Measurements from ENCODE around the gene SORT1.

SORT1 gene

GRCh38 chr1:109327285-109327684 lies 70.4 kb downstream of the SORT1 start:
- H3K4me3 ChIP-seq (ENCODE audit: low read depth, low read length) = no peak overlapping the region
- no peak for TF ChIP-seq CTCF (IDR thresholded peaks at IDR 0.05; ENCODE audit: low read depth, low read length, missing control alignments)
- no peak for DNase-seq (ENCODE audit: low read depth)

GRCh38 chr1:109322974-109323373 lies 74.7 kb downstream of the SORT1 start:
- no peak for TF ChIP-seq CTCF (IDR thresholded peaks at IDR 0.05; ENCODE audit: low read depth, low read length, missing control alignments)
- DNase-seq (ENCODE audit: low read depth) = no peak
- no peak overlapping the region for H3K4me3 ChIP-seq (ENCODE audit: low read depth, low read length)

GRCh38 chr1:109319114-109319513 lies 78.6 kb downstream of the SORT1 start:
- no peak for TF ChIP-seq CTCF (IDR thresholded peaks at IDR 0.05; ENCODE audit: low read depth, low read length, missing control alignments)
- no peak overlapping the region for H3K4me3 ChIP-seq (ENCODE audit: low read depth, low read length)
- no peak for DNase-seq (ENCODE audit: low read depth)

GRCh38 chr1:109316506-109316905 lies 81.2 kb downstream of the SORT1 start:
- H3K4me3 ChIP-seq (ENCODE audit: low read depth, low read length) = no peak overlapping the region
- TF ChIP-seq CTCF (IDR thresholded peaks at IDR 0.05; ENCODE audit: low read depth, low read length, missing control alignments) = no peak
- DNase-seq (ENCODE audit: low read depth) = no peak

GRCh38 chr1:109315288-109315687 lies 82.4 kb downstream of the SORT1 start:
- H3K4me3 ChIP-seq (ENCODE audit: low read depth, low read length) = no peak overlapping the region
- no peak for TF ChIP-seq CTCF (IDR thresholded peaks at IDR 0.05; ENCODE audit: low read depth, low read length, missing control alignments)
- no peak for DNase-seq (ENCODE audit: low read depth)

- DNase-seq (ENCODE audit: low read depth) = no peak
- no peak for TF ChIP-seq CTCF (IDR thresholded peaks at IDR 0.05; ENCODE audit: low read depth, low read length, missing control alignments)
- H3K4me3 ChIP-seq (ENCODE audit: low read depth, low read length) = no peak overlapping the region
Measured at GRCh38 chr1:109314795-109315194, 82.9 kb downstream of the SORT1 start.

- no peak for DNase-seq (ENCODE audit: low read depth)
- TF ChIP-seq CTCF (IDR thresholded peaks at IDR 0.05; ENCODE audit: low read depth, low read length, missing control alignments) = no peak
- H3K4me3 ChIP-seq (ENCODE audit: low read depth, low read length) = no peak overlapping the region
Measured at GRCh38 chr1:109312978-109313775, 84.5 kb downstream of the SORT1 start.

All from GM12864 (cell line).